Activated CD4-positive, alpha-beta T cell treated with anti-CD3 and anti-CD28 coated beads, Interleukin-2, amount 10 ng/mL, durations not matched to agents 7 days and 5 days (primary cell): ENCODE data around the gene C2CD3. TPM values are rescaled to one million over a fixed set of nuclear protein-coding genes. Genes with fewer than 3 reads are reported as not detected.
A peak's percentile ranks its signal among the peaks of the same experiment; 100 is the strongest.

ENCODE experiments used
- CTCF ChIA-PET: fragments of 350-600 bp; sonication (Branson Sonifier 250); formaldehyde crosslinking; loops from one replicate; lab custom pipeline; 2021; ENCODE audit warnings: antibody characterized with exemption; lab: Charles Lee
- POLR2A ChIA-PET: fragments of 350-600 bp; sonication (Branson Sonifier 250); formaldehyde crosslinking; loops from one replicate; lab custom pipeline; 2021; ENCODE audit warnings: antibody characterized with exemption; lab: Charles Lee
- DNase-seq: peaks from one replicate; pipeline ENCODE4 v3.0.0-alpha.2; 2020
- H3K27ac Mint-ChIP-seq: one replicate; pipeline ENCODE4 v1.8.0; 2021; ENCODE audit warnings: mild to moderate bottlenecking, moderate library complexity, mixed read lengths
- H3K27me3 Mint-ChIP-seq: one replicate; pipeline ENCODE4 v1.8.0; 2021; ENCODE audit warnings: mixed read lengths
- H3K36me3 Mint-ChIP-seq: one replicate; pipeline ENCODE4 v1.8.0; 2021; ENCODE audit warnings: low read depth, mixed read lengths
- H3K4me1 Mint-ChIP-seq: one replicate; pipeline ENCODE4 v1.8.0; 2021; ENCODE audit warnings: mixed read lengths
- H3K4me3 Mint-ChIP-seq: one replicate; pipeline ENCODE4 v1.8.0; 2021; ENCODE audit warnings: mild to moderate bottlenecking, moderate library complexity, mixed read lengths
- H3K9me3 Mint-ChIP-seq: one replicate; pipeline ENCODE4 v1.8.0; 2021; ENCODE audit warnings: mixed read lengths
- total RNA-seq, 2 experiments: library from RNA; stranded (reverse); gene quantifications; one replicate each; pipeline ENCODE4 v1.2.3, GENCODE V29; 2021

The C2CD3 gene
- 10 to 100 TPM; 34.0 to 39.1 TPM for total RNA-seq

GRCh38 chr11:74170694-74171629 is at the start of gene C2CD3, which contains the start of gene PPME1:
Gene C2CD3, minus strand, starts transcription at chr11:74171002. Its CDS starts 210 bp downstream, at chr11:74170792.
Gene PPME1, plus strand, starts transcription at chr11:74171289. Its CDS starts 133 bp downstream, at chr11:74171422.
- Mint-ChIP-seq H3K4me3 (no peak within 1 kb of the TSS), H3K36me3 (peaks cover 19% of the 10 kb centered on the region), H3K27me3 (no peaks in the 10 kb centered on the region), H3K9me3 (no peaks in the 10 kb centered on the region), H3K27ac (no peak within 1 kb of the TSS), H3K4me1 (peaks cover 18% of the 10 kb centered on the region)
- ChIA-PET POLR2A (interaction anchor here (0.6 kb wide), 1 partner anchor 322 kb away, joined by 4 read pairs; no protein-coding TSS in a partner anchor), CTCF (interaction anchor here (0.6 to 1.0 kb wide), 3 partner anchors 13 to 529 kb away, joined by 4 to 5 read pairs (median 4); no protein-coding TSS in a partner anchor)
- peak; percentile 99 for DNase-seq

GRCh38 chr11:74220376-74220775 is 49.6 kb upstream of the C2CD3 start:
- Mint-ChIP-seq H3K36me3 (peaks cover 18% of the 10 kb centered on the region), H3K4me1 (no peaks in the 10 kb centered on the region), H3K27me3 (no peaks in the 10 kb centered on the region), H3K4me3 (no peak overlapping the region), H3K27ac (no peak overlapping the region), H3K9me3 (peaks cover 4% of the 10 kb centered on the region)
- CTCF ChIA-PET: no interaction called here
- POLR2A ChIA-PET: no interaction called here
- DNase-seq: no peak

DNA sequence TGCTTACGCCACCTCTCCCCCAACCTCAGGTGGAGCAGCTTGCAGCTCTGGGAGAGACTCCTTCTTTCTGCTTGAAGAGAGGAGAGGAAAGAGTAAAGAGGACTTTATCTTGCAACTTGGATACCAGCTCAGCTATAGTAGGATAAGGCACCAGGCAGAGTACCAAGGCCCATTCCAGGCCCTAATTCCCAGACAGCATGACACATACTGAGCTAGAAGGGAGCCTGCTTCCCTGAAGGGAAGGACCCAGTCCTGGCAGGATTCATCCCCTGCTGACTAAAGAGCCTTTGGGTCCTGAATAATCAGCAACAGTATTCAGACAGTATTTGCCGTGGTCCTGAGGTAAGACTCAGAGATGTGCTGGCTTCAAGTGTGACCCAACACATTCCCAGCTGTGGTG is 41.7 kb upstream of the C2CD3 start:
- Mint-ChIP-seq H3K4me1 (no peaks in the 10 kb centered on the region), H3K27ac (no peak overlapping the region), H3K4me3 (no peak overlapping the region), H3K9me3 (peaks cover 4% of the 10 kb centered on the region), H3K27me3 (no peaks in the 10 kb centered on the region), H3K36me3 (peaks cover 40% of the 10 kb centered on the region)
- CTCF ChIA-PET: interaction anchor here (0.7 kb wide), 1 partner anchor 26 kb away, joined by 3 read pairs; no protein-coding TSS in a partner anchor
- no peak for DNase-seq
- POLR2A ChIA-PET: no interaction called here

- Mint-ChIP-seq H3K27ac (no peak overlapping the region), H3K36me3 (peaks cover 41% of the 10 kb centered on the region), H3K9me3 (peaks cover 4% of the 10 kb centered on the region), H3K27me3 (no peaks in the 10 kb centered on the region), H3K4me1 (no peaks in the 10 kb centered on the region), H3K4me3 (no peak overlapping the region)
- ChIA-PET CTCF (interaction anchor here (0.9 to 1.4 kb wide), 2 partner anchors 24 to 33 kb away, joined by 3 read pairs; no protein-coding TSS in a partner anchor), POLR2A (no interaction called here)
- no peak for DNase-seq
These were observed 37.7 kb upstream of the C2CD3 start for GRCh38 chr11:74208507-74208906.

DNA sequence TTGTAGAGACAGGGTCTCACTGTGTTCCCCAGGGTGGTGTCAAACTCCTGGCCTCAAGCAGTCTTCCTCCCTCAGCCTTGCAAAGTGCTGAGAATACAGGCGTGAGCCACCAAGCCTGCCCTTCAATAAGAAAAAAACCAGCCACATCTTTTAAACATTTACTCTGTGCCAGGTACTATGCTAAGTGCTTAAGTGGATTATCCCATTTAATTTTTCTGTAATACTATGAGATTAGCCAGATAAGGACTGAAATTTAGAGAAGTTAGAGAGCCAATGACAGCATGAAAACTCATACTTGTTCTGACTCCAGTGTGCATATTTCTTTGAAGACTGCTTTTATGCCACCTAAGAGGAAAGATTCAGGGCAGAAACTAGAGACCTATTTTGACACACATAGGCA is 35.9 kb upstream of the C2CD3 start:
- ChIA-PET POLR2A (no interaction called here), CTCF (no interaction called here)
- H3K9me3 Mint-ChIP-seq: no peaks in the 10 kb centered on the region
- DNase-seq: no peak
- H3K4me3 Mint-ChIP-seq: no peak overlapping the region
- no peaks in the 10 kb centered on the region for H3K27me3 Mint-ChIP-seq
- H3K27ac Mint-ChIP-seq: no peak overlapping the region
- H3K4me1 Mint-ChIP-seq: no peaks in the 10 kb centered on the region
- peaks cover 38% of the 10 kb centered on the region for H3K36me3 Mint-ChIP-seq

DNA sequence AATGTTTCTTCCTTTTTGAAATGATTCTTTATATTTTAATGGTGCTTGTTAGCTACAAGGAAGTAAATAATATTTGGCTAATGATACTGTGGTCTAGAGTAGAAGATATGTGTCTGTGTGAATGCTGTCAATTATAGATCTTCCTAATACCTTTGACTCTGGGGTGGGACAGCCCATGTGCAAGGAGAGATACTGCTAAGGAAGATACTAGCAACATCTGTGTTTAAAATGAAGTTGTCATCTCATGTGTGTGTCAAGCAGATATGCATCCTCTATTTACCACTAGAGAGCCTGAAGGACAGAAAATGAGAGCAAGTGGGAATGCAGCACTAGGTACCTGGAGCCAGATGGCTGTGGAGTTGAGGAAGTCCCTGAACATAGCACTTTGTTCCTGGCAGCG is 34.4 kb upstream of the C2CD3 start:
- ChIA-PET CTCF (no interaction called here), POLR2A (no interaction called here)
- Mint-ChIP-seq H3K4me1 (no peaks in the 10 kb centered on the region), H3K9me3 (no peaks in the 10 kb centered on the region), H3K36me3 (peaks cover 38% of the 10 kb centered on the region), H3K4me3 (no peak overlapping the region), H3K27me3 (no peaks in the 10 kb centered on the region), H3K27ac (no peak overlapping the region)
- no peak for DNase-seq

GRCh38 chr11:74204701-74205100 is 33.9 kb upstream of the C2CD3 start:
- Mint-ChIP-seq H3K9me3 (no peaks in the 10 kb centered on the region), H3K36me3 (peaks cover 38% of the 10 kb centered on the region), H3K27me3 (no peaks in the 10 kb centered on the region), H3K27ac (no peak overlapping the region), H3K4me3 (no peak overlapping the region), H3K4me1 (no peaks in the 10 kb centered on the region)
- ChIA-PET CTCF (no interaction called here), POLR2A (no interaction called here)
- no peak for DNase-seq

DNA sequence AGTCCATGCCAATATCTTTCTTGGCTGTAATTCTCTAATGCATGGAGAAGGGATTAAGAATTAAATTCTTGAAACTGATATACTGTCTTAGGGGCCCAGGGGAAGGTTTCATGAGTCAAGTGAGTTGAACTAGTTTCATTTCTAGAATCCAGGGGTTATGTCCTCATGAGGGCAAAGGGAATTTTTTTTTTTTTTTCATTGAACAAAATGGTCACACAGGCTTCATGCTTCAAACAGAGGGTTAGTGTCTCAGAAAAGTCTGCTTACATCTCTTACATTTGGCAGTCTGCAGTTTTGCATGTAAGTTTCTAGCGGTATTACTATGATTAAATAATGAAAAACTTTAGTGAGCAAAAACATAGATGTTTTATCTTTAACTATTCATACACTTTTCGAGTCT is 33.2 kb upstream of the C2CD3 start:
- Mint-ChIP-seq H3K9me3 (peaks cover 2% of the 10 kb centered on the region), H3K27me3 (no peaks in the 10 kb centered on the region), H3K27ac (no peak overlapping the region), H3K4me3 (no peak overlapping the region), H3K4me1 (no peaks in the 10 kb centered on the region), H3K36me3 (peaks cover 36% of the 10 kb centered on the region)
- DNase-seq: no peak
- ChIA-PET POLR2A (interaction anchor here (0.7 kb wide), 2 partner anchors 27 to 115 kb away, joined by 3 to 4 read pairs; no protein-coding TSS in a partner anchor), CTCF (interaction anchor here (0.6 kb wide), 1 partner anchor 93 kb away, joined by 4 read pairs; no protein-coding TSS in a partner anchor)

DNA sequence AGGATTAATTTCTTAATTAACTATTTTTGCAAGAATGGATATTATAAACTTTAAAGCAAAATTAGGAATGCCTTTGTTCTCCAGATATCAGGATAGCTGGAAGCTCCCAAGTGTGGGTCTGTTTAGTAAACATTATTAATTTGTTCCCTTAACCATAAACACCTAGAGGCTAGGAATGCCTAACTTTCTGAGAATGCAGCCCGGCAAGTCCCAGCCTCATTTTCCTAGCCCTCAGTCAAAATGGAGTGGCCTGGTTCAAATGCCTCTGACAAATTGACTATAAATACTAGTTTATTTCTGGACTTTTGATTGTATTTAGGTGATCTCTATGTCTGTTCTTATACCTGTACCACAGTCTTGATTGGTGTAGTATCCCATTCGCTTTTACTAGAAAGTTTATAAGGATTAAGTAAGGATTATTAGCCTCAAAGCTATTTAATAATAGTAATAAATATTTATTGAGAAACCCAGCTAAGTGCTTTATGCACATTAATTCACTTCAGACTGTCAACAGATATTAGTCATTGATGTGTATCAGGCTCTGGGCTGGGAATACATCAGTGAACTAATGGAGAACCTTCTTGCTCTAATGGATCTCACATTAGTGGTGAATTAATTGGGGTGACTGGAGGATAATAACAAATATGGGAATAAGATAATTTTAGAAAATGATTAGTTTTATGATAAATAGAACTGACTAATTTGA is 26.1 kb upstream of the C2CD3 start:
- Mint-ChIP-seq H3K27ac (no peak overlapping the region), H3K4me1 (no peaks in the 10 kb centered on the region), H3K4me3 (no peak overlapping the region), H3K36me3 (peaks cover 17% of the 10 kb centered on the region), H3K27me3 (no peaks in the 10 kb centered on the region), H3K9me3 (peaks cover 11% of the 10 kb centered on the region)
- DNase-seq: no peak
- ChIA-PET POLR2A (no interaction called here), CTCF (no interaction called here)

- H3K27me3 Mint-ChIP-seq: no peaks in the 10 kb centered on the region
- ChIA-PET POLR2A (no interaction called here), CTCF (no interaction called here)
- no peaks in the 10 kb centered on the region for H3K4me1 Mint-ChIP-seq
- H3K9me3 Mint-ChIP-seq: peaks cover 12% of the 10 kb centered on the region
- H3K36me3 Mint-ChIP-seq: peaks cover 17% of the 10 kb centered on the region
- no peak overlapping the region for H3K27ac Mint-ChIP-seq
- H3K4me3 Mint-ChIP-seq: no peak overlapping the region
- no peak for DNase-seq
These were observed 25.0 kb upstream of the C2CD3 start for GRCh38 chr11:74195828-74196227.

DNA sequence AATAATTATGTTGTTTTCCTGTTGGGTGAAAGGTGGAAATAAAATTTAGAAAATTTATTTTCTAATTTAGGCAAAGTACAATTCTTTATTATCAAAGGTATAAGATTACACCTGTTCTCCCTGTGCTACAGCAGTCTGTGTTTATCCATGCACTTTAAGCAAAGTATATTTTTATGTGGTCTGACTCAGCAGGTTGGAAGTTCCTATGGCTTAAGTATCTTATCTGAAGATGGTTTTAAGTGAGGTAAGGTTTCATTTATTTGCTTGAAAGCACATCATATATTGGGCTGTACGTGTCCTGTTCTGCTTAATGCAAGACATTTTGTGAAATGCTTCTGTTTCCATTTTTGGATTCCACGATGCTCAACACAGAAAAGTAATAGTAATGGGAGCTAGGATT is 14.9 kb upstream of the C2CD3 start:
- ChIA-PET CTCF (no interaction called here), POLR2A (no interaction called here)
- Mint-ChIP-seq H3K27ac (no peak overlapping the region), H3K36me3 (peaks cover 16% of the 10 kb centered on the region), H3K4me1 (peaks cover 3% of the 10 kb centered on the region), H3K9me3 (peaks cover 7% of the 10 kb centered on the region), H3K4me3 (no peak overlapping the region), H3K27me3 (no peaks in the 10 kb centered on the region)
- DNase-seq: no peak

DNA sequence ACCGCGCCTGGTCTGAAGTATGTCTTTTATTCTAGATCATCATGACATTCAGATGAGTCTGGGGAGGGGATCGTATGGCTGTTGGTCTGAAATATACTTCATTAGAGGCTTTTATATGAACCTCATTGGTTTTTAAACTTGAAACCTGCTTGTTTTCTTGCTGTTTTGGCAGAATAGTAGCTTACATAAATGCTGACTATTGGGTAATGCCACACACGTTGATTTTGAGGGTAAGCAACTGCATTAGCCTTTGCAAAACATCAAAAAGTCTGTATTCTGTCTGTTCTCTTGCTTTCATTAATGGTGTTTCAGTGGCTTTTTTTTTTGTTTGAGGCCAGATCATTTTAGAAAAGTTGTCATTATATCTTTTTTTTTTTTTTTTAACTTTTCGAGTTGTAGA is 14.5 kb upstream of the C2CD3 start:
- Mint-ChIP-seq H3K36me3 (peaks cover 11% of the 10 kb centered on the region), H3K9me3 (peaks cover 3% of the 10 kb centered on the region), H3K27ac (no peak overlapping the region), H3K27me3 (no peaks in the 10 kb centered on the region), H3K4me3 (no peak overlapping the region), H3K4me1 (peaks cover 3% of the 10 kb centered on the region)
- DNase-seq: no peak
- POLR2A ChIA-PET: no interaction called here
- CTCF ChIA-PET: interaction anchor here (0.8 kb wide), 1 partner anchor 69 kb away, joined by 4 read pairs; no protein-coding TSS in a partner anchor

DNA sequence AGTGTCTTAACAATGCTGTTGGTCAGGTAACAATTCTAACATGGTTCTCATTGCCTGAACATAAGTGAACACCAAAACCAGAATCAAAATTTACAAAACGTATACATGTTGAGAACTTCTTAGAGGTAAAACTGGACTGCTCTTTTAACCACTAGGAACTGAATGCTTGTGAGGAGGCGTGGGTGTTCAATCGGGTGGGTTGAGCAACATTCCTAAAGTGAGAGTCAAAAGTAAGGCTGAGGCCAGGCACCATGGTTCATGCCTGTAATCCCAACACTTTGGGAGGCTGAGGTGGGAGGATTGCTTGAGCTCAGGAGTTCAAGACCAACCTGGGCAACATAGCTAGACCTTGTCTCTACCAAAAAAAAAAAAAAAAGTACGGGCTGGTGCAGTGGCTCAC is 11.8 kb upstream of the C2CD3 start:
- ChIA-PET CTCF (no interaction called here), POLR2A (no interaction called here)
- Mint-ChIP-seq H3K27me3 (no peaks in the 10 kb centered on the region), H3K4me3 (no peak overlapping the region), H3K36me3 (peaks cover 2% of the 10 kb centered on the region), H3K27ac (no peak overlapping the region), H3K9me3 (no peaks in the 10 kb centered on the region), H3K4me1 (peaks cover 3% of the 10 kb centered on the region)
- DNase-seq: no peak
